Activated CD4-positive, CD25-positive, alpha-beta regulatory T cell treated with anti-CD3 and anti-CD28 coated beads, Interleukin-2, amount 50 U/mL, for 72 hours (primary cell): ENCODE measurements around the gene PAQR4.

ENCODE experiments used
- DNase-seq: peaks from one replicate; pipeline ENCODE4 v3.0.0; 2021

Gene PAQR4

GRCh38 chr16:3009568-3010390 lies 40.6 kb downstream of the PAQR4 start:
- no peak for DNase-seq

GRCh38 chr16:3010510-3010909 lies 41.4 kb downstream of the PAQR4 start:
- DNase-seq: no peak

GRCh38 chr16:3012246-3012645 lies 43.1 kb downstream of the PAQR4 start:
- DNase-seq: no peak

GRCh38 chr16:3012828-3013420 lies 43.8 kb downstream of the PAQR4 start, which contains the start of gene CLDN9:
TSS of gene CLDN9 (plus strand) at chr16:3012923. CDS start at chr16:3013363, 440 bp downstream.
- no peak for DNase-seq

GRCh38 chr16:3013491-3013951 lies 44.4 kb downstream of the PAQR4 start:
- DNase-seq: no peak

- DNase-seq: no peak
Measured at GRCh38 chr16:3013998-3014690, 45.0 kb downstream of the PAQR4 start.

- no peak for DNase-seq
Measured at GRCh38 chr16:3014971-3015370, 45.8 kb downstream of the PAQR4 start.

- DNase-seq: no peak
Measured at GRCh38 chr16:3015865-3016521, 46.8 kb downstream of the PAQR4 start.

- no peak for DNase-seq
Measured at GRCh38 chr16:3017344-3017743, 48.2 kb downstream of the PAQR4 start.

- no peak for DNase-seq
Measured at GRCh38 chr16:3017794-3018506, 48.8 kb downstream of the PAQR4 start, which contains the start of gene CLDN6. TSS of gene CLDN6 (minus strand) at chr16:3018183. CDS start at chr16:3016021, 2,162 bp downstream.

GRCh38 chr16:3019594-3020246 lies 50.6 kb downstream of the PAQR4 start:
- DNase-seq: no peak

- peak; percentile 77 for DNase-seq
Measured at GRCh38 chr16:3020247-3020603, 51.1 kb downstream of the PAQR4 start, which contains the start of gene TNFRSF12A. TSS of gene TNFRSF12A (plus strand) at chr16:3020368. CDS start at chr16:3020398, 30 bp downstream.

GRCh38 chr16:3020604-3021448 lies 51.7 kb downstream of the PAQR4 start:
- peak; percentile 59 for DNase-seq

GRCh38 chr16:3021449-3022207 lies 52.5 kb downstream of the PAQR4 start:
- peak; percentile 76 for DNase-seq

GRCh38 chr16:3022208-3022683 lies 53.1 kb downstream of the PAQR4 start:
- peak; percentile 83 for DNase-seq

GRCh38 chr16:3022684-3023414 lies 53.7 kb downstream of the PAQR4 start:
- no peak for DNase-seq
